NCI-H1417 treated with DMSO at 0.1 percent for 48 hours (cell line): Measurements from ENCODE around the gene ZNF529.
"Not testable (repeated sequence)": the region's sequence is repeated elsewhere in the genome, so short reads cannot be mapped to it uniquely, and the experiment has no call there.

Experiments
- DNase-seq: peaks from one replicate; lab custom pipeline; 2025; lab: John Stamatoyannopoulos, UW

The ZNF529 gene

GRCh38 chr19:36573020-36573894 lies at the start of gene ZNF529:
Gene ZNF529, minus strand, starts transcription at chr19:36573292. Its CDS starts 946 bp downstream, at chr19:36572346.
- peak; percentile 29 for DNase-seq

- DNase-seq, result no peak
Measured at GRCh38 chr19:36605877-36606478, 32.9 kb upstream of the ZNF529 start.

GRCh38 chr19:36605101-36605876 lies 32.2 kb upstream of the ZNF529 start, which contains the start of gene ZNF382:
Gene ZNF382, plus strand, starts transcription at chr19:36605313. Its CDS starts 4,602 bp downstream, at chr19:36609915.
- no peak for DNase-seq

GRCh38 chr19:36604656-36605100 lies 31.6 kb upstream of the ZNF529 start:
- DNase-seq, result no peak

GRCh38 chr19:36602681-36603080 lies 29.6 kb upstream of the ZNF529 start:
- DNase-seq, result not testable (repeated sequence)

GRCh38 chr19:36579255-36579654 lies 6.2 kb upstream of the ZNF529 start:
- no peak for DNase-seq

- no peak for DNase-seq
Measured at GRCh38 chr19:36577271-36577996, 4.3 kb upstream of the ZNF529 start.

- no peak for DNase-seq
Measured at GRCh38 chr19:36574741-36575140, 1.6 kb upstream of the ZNF529 start.

GRCh38 chr19:36573895-36574720 lies 1.0 kb upstream of the ZNF529 start:
- DNase-seq, result no peak

GRCh38 chr19:36572593-36573019 lies 486 bp downstream of the ZNF529 start:
- DNase-seq, result no peak

GRCh38 chr19:36564391-36564790 lies 8.7 kb downstream of the ZNF529 start:
- DNase-seq, result no peak

GRCh38 chr19:36547001-36547732 lies 25.9 kb downstream of the ZNF529 start:
- no peak for DNase-seq

- DNase-seq, result no peak
Measured at GRCh38 chr19:36528921-36529518, 44.1 kb downstream of the ZNF529 start.

GRCh38 chr19:36528194-36528920 lies 44.7 kb downstream of the ZNF529 start, which contains the start of gene ZNF260:
Gene ZNF260, minus strand, starts transcription at chr19:36528271. Its CDS starts 13,033 bp downstream, at chr19:36515238.
- peak; percentile 83 for DNase-seq

GRCh38 chr19:36527873-36528193 lies 45.3 kb downstream of the ZNF529 start:
- DNase-seq, result no peak

- DNase-seq, result no peak
Measured at GRCh38 chr19:36527341-36527740, 45.8 kb downstream of the ZNF529 start.

GRCh38 chr19:36526581-36526980 lies 46.5 kb downstream of the ZNF529 start:
- no peak for DNase-seq

GRCh38 chr19:36524617-36525016 lies 48.5 kb downstream of the ZNF529 start:
- no peak for DNase-seq
